Amygdala (tissue), 56 donors: ENCODE results near the gene HOXB4.

Experiments
- DNase-seq, 56 donors: peaks; one replicate each; lab custom pipeline; 2025; lab: John Stamatoyannopoulos, UW

Gene HOXB4

GRCh38 chr17:48575066-48575582 is 3.0 kb downstream of the HOXB4 start:
- DNase-seq = no peak

DNA sequence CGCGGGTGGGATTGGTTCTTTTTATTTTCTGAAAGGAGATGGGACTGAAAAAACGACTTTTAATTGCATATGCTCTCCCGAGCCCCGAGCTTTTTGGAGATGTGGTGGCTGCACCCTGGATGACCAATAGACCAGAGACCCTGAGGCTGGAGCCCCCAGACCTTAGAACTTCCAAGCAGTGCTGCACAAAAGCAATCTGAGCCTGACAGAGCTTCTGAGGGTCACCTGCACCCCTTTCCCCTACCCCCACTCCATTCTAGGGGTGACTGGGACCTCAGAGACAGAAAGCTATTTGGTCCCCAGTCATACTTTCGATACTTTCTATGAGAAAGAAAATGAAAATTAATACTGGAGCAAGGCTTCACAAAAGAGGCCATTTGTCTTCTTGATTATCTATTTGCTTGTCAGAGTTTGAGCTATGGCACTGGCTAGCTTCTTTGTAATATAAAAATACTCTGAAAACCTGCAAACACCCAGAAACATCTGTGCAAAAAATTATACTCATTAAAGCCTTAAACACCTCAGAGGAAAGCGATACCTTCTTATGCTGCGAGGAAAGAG is 3.6 kb downstream of the HOXB4 start:
- no peak for DNase-seq

DNA sequence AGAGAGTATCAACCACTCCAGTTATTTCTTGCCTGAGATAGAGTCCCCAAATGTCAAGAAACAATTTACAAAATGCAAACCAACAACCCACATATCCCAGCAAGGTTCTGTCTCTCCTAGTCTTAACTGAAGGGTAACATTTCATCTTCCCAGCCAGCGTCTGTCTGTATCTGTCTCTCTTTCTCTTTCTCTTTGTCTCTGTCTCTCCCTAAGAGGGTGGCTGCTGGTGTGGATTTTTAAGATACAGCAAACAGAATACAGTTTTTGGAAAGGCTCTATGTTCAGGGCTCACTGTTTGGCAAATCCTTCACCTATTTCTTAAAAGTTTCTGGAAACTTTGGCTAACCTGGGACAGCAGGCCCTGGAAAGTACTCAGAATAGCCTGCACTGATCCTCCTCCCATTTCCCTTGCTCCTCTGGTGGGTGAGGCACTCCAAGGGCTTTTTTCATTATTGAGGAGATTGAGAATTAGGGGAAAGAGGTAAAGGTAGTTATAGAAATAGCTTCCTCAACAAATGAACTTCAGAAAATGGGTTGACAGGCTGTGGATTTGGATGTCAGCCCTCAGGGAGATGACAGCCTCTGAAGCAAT is 6.2 kb downstream of the HOXB4 start:
- no peak for DNase-seq

DNA sequence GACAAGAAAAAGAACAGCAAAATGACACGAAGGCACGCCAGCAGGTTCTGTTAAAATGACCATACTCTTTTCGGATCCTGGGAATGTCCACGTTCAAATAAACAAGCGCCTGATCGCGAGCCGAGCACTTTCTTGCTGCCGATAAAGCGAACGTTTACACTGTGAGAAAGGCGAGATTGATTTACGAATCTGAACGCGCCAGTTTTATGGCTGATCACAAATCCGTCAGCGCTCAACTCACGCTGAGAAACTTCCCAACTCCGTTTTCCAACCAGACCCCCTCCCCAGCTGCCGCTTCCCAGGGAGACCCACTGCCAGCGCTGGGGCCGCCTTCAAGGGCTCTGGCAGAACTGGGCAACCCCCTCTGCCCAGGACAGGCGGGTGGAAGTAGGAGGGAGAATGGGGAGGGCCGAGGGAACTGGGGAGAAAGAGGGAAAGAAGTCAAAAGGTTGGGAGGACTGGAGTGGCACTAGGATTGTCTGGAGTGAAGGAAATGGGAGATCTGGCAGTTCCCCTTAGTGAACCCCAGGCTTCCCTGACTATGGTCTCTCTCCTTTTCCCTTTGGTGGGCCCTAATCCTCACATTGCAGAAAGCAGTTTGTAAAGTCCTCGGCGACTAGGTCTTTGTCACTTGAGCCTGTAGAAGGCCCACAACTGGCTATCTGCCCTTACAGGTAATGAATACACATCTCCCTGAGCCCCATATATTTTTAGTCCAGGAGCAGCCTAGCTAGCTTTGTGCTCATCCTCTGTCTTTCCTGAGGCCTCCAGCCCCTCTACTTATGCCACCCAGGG is 6.9 kb downstream of the HOXB4 start:
- DNase-seq = no peak

DNA sequence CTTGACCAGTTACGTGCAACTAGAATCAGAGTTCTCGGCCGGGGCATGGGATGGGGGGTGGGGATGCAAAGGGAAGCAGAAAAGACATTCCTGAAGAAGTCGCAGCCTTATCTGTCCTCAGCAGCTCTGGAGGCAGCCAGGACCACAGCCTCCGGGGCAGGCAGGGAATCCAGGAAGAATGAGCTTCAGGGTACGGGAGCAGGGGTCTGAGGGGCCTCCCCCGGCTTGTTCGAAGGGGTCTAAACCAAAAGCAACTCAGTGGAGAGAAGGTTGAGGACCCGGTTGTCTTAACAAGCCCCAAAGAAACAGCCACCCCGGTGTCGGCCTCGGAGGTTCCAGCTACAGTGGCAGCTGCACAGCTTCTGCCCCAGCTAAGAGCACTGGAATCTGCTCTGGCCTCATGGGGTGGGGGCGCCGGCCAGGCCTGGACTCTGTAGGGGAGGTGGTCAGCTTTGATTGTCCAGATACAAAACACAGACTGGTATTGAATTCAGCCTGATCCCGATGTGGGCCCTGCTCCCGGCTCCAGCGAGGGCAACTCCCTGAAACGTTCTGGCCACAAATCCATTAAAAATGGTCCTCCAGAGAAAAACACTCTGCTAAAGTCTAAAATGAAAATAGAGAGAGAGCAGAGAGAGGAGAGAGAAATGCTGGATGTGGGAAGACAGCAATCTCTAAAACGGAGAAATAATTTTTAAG is 7.7 kb downstream of the HOXB4 start:
- DNase-seq = no peak

DNA sequence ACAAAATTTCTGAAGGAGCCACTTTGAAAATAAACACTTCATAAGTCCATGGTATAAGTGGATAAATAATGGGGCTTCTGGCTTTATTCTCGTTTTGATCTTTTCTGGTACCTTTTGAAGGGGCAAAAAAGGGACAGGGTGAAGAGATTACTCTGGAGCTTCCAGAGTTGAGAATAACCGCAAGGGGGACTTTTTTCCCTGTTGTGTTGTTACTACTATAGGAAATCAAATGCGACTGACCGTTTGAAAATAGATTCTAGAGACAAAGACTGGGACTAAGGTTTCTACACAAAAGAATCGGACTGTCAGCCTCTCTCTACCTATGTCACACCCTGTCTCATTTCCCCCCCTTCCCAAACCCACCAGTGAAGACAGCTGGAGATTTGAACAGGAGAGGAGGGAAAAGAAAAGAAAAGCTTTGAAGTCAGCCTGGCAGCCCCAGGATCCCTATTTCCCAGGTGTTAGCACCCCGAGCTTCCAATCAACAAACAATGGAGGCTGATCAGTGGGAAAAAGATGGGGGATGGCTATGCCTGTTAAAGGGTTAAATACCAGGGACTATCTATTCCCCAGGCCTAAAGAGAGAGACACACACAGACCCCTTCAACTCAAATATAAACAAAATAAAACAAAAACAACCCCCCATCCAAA is 8.4 kb downstream of the HOXB4 start:
- no peak for DNase-seq

GRCh38 chr17:48569240-48569582 is 8.9 kb downstream of the HOXB4 start:
- DNase-seq = no peak

DNA sequence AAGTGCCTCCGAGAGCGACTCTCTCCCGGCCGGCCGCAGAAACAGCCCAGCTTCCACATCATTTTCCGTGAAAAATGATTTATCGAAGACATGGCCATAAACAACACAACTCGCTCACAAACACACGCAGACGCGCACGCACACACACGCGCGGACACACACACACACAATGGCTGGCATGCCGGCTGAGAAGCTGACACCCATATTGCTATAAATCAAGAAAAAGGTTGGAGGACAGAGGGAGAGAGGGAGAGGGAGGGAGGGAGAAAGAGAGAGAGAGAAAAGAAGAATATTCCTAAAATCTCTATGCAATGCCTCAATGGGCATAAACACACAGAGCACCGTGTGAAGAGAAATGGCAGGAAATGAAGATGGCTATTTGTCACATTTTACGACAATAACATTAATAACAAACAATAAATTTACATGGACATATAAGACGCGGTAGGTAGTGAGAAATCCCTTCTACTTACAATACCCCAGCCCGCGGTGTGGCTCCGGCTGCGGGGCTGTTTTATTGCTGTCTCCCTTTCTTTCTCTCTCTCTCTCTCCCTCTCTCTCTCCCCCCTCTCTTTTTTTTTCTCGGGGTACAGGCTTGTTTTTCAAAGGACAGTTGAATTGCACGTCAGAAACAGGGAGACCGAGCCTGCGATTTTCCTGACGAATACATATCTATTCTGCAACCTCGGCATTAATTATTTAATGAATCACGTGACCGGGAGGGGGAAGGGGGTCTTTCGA is 9.5 kb downstream of the HOXB4 start:
- DNase-seq = no peak

DNA sequence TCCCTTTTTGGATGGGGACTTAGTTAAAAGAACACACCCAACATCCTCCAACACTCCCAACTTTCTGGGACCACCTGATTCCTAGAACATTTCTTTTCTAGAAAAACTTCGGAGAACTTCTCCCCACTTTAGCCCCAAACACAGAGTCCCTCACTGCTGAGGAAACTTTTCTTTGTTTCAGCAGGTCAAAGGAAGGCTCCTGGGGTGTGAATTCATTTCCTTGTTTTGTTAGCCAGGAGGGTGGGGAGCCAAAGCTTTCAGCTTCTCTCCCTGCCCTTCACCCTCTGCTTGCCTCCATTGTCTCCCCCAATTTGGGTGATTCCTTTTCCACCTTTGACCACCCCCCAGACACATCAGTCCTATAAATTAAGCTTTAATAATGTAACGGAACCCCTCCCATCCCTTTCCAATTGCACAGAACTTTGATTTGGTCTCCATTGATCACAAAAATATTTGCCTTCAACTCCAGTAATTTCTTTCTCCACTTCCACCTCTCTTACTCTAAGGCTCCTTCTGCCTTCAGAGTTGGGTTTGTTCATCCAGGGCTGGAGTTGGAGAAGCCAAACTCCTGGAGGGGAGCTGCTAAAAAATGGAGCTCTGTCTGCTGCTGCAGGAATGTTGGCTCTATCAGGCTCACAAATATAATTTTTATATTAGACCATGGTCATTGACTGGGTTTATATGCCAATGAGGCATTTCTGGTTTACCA is 10.3 kb downstream of the HOXB4 start:
- DNase-seq = no peak

- DNase-seq = no peak
These were observed 10.9 kb downstream of the HOXB4 start for GRCh38 chr17:48567209-48567608.

- no peak for DNase-seq
These were observed 11.4 kb downstream of the HOXB4 start for GRCh38 chr17:48566717-48567116.

DNA sequence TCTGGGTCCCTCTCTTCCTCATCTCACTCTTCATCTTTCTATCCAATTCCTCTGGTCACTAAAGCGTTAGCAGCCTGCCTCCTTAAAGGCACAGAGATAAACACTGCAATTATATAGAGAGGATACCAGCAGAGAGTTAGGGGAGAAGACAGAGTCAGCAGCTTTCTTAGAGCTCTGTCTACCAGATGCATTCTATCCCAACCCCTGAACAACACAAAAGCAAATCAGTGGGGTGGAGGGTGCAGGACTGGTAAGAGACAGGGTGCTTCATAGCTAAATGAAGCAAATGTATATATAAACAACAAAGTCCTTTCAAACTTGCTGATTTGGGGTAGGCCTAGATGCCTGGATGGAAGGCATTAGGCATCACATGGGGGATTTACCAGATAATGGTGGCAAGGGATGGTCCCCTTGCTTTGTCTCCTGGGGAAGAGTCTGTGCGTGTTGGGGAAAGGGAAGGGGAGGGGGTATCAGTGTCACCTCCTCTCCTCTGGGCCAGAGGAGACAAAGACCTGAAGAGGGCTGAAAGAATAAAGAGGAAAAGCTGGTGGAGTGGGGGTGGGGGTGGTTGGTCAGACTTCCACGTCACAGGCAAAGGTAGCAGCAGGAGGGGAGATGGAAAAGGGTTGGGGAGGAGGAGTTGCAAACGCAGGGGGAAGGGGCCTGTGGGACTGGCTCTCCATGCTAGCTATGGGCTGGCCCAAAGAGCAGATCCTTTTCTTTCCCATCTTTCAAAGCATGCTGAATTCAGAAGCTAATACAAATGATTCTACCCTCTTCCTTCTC is 12.0 kb downstream of the HOXB4 start:
- DNase-seq = no peak

DNA sequence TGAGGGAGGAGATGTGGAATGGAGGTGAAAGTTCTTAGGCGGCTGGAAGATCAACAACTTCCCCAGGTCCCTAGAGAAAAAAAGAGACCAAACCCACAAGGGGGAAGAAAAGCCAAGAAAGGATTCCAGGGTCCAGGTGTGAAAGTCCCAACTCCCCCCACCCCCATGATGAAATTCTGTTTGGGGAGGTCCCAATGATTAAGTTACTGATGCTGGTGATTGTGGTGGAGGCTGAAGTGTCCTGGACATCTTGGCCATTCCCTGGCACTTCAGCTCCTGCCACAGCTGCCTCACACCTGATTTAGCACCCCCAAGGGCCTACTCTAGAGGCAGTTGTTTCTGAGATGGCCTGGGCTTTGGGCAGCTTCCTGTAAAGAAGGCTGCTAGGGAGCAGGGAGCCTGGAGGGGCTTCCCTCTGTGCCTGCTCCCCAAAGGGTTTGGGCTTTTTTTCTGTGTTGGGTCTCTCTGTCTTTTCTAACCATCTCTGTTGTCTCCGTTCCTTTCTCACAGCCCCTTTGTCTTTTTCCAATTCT is 13.1 kb downstream of the HOXB4 start:
- DNase-seq = no peak

- no peak for DNase-seq
These were observed 13.7 kb downstream of the HOXB4 start for GRCh38 chr17:48564188-48565021.

DNA sequence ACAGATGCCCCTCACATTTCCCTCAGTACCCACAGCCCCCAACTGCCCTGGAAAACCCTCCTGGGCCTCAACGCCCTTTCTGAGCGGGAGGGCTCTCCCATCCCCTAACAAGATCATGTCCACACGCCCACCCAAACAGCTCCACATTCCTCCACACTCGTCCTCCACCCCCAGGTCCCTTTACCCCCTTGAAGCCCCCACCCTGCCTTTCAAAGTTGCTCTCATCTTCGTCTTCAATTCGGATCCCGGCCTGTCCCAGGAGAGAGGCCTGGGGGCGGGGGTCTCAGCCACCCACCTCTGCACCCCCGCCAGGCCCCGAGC is 14.3 kb downstream of the HOXB4 start:
- no peak for DNase-seq

DNA sequence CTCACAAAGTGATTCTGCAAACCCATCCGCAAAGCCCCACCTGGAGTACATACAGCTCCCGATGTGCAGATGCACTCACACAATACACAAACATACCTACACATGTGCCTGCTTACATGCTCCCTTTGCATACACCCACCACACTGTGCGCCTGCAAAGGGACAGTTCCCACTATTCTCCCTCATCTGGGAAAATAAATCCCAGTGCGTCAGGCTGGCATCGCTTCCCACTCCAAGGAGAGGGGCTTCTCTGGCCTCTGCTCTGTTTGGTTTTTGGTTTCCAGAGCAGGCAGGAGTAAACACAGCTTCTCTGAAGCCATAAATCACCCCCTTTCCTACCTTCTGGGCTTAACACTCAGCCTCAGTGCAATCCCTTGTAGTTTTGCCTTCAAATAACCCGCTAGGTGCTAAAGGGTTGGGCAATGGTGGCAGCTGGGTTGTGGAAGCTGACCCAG is 14.7 kb downstream of the HOXB4 start:
- no peak for DNase-seq

DNA sequence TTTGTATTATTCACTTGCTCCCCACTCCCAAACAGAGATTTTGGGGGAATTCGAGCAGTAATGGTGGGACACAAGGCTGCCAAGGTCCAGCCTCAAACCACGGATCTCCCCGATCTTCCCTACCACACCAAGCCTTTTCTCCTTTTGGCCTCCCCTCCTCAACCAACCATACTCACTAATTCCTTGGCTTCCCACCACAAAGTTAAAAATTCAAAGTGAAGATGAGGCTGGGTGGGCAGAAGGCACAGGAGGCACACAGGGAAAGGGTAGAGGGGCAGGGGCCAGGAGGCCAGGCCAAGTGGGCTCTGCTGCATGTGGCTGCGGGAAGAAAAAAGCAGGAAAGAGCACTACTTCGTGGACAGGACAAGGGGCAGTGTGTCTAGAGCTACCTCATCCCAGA is 15.2 kb downstream of the HOXB4 start:
- no peak for DNase-seq
